Measurements from ENCODE around the gene FRMD7.
"Not testable (repeated sequence)": the region's sequence is repeated elsewhere in the genome, so short reads cannot be mapped to it uniquely, and the experiment has no call there.

The FRMD7 gene

DNA sequence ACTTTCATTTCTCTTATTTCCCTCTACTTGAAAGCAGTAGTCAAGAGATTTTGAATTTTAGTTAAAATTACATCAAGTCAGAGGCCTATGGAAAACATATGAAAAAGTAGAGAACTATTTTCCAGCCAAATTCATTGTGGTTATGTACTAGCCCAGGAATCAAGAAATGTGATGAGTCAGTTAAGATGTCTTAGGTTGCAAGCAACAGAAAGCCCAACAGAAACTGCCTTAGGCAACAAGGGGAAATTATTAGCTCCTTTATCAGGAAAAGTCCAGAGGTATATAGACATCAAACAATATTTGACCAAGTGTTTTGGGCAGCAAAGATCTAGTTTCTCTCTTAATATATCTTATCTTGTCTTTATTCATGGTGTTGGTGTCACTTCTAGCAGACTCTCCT lies 37.8 kb upstream of the FRMD7 start:
- Histone ChIP-seq H3K36me3 (no peaks in the 10 kb centered on the region), H3K27me3 (no peaks in the 10 kb centered on the region), H3K4me3 (no peak overlapping the region), H3K4me1 (no peaks in the 10 kb centered on the region), H3K9me3 (peaks cover 0 to 12% (median 8%) of the 10 kb centered on the region in 3 donors), H3K27ac (no peak overlapping the region)
- intact Hi-C loops (cut with DNase I; ENCODE audit: low total_unique reads), result no loop called here
- DNase-seq, result no peak
- TF ChIP-seq, protein P1, sequence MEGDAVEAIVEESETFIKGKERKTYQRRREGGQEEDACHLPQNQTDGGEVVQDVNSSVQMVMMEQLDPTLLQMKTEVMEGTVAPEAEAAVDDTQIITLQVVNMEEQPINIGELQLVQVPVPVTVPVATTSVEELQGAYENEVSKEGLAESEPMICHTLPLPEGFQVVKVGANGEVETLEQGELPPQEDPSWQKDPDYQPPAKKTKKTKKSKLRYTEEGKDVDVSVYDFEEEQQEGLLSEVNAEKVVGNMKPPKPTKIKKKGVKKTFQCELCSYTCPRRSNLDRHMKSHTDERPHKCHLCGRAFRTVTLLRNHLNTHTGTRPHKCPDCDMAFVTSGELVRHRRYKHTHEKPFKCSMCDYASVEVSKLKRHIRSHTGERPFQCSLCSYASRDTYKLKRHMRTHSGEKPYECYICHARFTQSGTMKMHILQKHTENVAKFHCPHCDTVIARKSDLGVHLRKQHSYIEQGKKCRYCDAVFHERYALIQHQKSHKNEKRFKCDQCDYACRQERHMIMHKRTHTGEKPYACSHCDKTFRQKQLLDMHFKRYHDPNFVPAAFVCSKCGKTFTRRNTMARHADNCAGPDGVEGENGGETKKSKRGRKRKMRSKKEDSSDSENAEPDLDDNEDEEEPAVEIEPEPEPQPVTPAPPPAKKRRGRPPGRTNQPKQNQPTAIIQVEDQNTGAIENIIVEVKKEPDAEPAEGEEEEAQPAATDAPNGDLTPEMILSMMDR (IDR thresholded peaks at IDR 0.05), result no peak

DNA sequence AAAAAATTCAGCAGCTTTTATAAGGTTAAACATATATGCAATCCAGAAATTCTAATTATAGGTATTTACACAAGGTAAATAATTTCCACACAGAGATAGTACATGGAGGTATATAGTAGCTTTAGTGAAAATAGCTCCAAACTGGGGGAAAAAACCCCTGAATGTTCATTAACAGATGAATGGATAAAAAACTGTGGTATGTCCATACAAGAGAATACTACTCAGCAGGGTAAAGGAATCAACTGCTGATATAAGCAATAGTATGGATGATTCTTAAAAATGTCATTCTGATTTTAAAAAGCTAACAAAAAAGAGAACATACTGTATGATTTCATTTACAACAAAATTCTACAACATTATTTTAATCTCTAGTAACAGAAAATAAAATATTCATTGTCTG lies 37.2 kb upstream of the FRMD7 start:
- intact Hi-C loops (cut with DNase I; ENCODE audit: low total_unique reads), result no loop called here
- Histone ChIP-seq H3K4me1 (no peaks in the 10 kb centered on the region), H3K27ac (no peak overlapping the region), H3K9me3 (peaks cover 0 to 12% (median 8%) of the 10 kb centered on the region in 3 donors), H3K4me3 (no peak overlapping the region), H3K36me3 (no peaks in the 10 kb centered on the region), H3K27me3 (no peaks in the 10 kb centered on the region)
- DNase-seq, result no peak
- TF ChIP-seq, protein P1 (IDR thresholded peaks at IDR 0.05), result no peak

DNA sequence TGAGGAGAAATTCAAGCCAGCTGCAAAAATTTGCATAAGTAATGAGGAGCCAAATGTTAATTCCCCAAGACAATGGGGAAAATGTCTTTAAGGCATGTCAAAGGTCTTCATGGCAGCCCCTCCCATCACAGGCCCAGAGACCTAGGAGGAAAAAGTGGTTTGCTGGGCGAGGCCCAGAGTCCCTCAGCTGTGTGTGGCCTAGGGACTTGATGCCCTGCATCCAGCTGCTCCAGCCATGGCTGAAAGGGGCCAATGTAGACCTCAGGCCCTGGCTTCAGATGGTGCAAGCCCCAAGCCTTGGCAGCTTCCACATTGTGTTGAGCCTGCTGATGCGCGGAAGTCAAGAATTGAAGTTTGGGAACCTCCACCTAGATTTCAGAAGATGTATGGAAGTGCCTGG lies 35.3 kb upstream of the FRMD7 start:
- H3K36me3 ChIP-seq; H3K4me1 ChIP-seq; intact Hi-C loops (cut with DNase I; ENCODE audit: low total_unique reads); H3K27me3 ChIP-seq; H3K27ac ChIP-seq; H3K4me3 ChIP-seq; DNase-seq: not testable (repeated sequence)
- H3K9me3 ChIP-seq, result peaks cover 0 to 12% (median 8%) of the 10 kb centered on the region in 3 donors

GRCh38 chrX:132153166-132153565 lies 25.3 kb upstream of the FRMD7 start:
- no peaks in the 10 kb centered on the region for H3K4me1 ChIP-seq
- intact Hi-C loops (cut with DNase I; ENCODE audit: low total_unique reads), result no loop called here
- H3K9me3 ChIP-seq, result no peaks in the 10 kb centered on the region
- H3K27me3 ChIP-seq, result no peaks in the 10 kb centered on the region
- H3K27ac ChIP-seq, result no peak overlapping the region
- TF ChIP-seq, protein P1 (IDR thresholded peaks at IDR 0.05), result no peak
- H3K4me3 ChIP-seq, result no peak overlapping the region
- H3K36me3 ChIP-seq, result no peaks in the 10 kb centered on the region
- DNase-seq, result no peak

DNA sequence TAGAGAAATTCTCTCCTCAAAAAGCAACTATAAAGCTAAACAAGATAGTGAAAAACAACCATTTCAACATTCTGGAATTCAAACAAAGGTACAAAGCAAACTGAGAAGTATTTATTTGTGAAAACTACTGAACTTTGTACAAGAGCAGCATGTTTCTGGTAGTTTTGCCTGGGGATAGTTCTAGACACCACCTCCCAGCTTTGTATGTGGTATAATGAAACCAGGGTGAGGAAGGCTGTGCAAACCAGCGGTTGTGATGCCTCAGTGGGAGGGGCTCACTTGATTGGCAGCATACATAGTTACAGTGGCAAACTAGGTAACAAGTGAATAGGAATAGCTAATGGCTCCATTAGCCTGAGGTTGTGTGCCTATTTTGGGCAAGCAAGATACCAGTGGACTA lies 18.6 kb upstream of the FRMD7 start:
- TF ChIP-seq, protein P1 (IDR thresholded peaks at IDR 0.05), result no peak
- no peaks in the 10 kb centered on the region for H3K4me1 ChIP-seq
- no peaks in the 10 kb centered on the region for H3K9me3 ChIP-seq
- H3K27me3 ChIP-seq, result no peaks in the 10 kb centered on the region
- no peaks in the 10 kb centered on the region for H3K36me3 ChIP-seq
- H3K4me3 ChIP-seq, result no peak overlapping the region
- no peak overlapping the region for H3K27ac ChIP-seq
- DNase-seq, result no peak
- intact Hi-C loops (cut with DNase I; ENCODE audit: low total_unique reads), result no loop called here

DNA sequence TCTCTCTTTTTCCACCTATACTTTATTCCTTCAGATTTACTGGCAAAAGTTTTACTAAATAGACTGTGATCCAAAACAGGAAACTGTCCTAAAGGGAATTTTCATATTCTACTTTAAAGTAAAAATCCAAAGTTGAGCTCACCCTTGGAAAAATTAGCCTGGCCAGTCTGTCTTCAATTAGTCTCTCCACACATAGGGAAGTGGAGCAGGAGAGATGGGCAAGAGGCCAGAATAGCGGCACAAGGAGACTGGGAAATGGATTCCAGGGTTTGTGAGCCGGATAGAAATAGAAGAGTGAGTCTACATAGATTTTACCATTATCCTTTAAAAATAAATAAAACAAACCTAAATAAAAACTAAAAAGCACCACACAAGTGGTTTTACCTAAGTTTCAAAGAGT lies 16.2 kb upstream of the FRMD7 start:
- no peaks in the 10 kb centered on the region for H3K4me1 ChIP-seq
- no peak overlapping the region for H3K27ac ChIP-seq
- H3K9me3 ChIP-seq, result no peaks in the 10 kb centered on the region
- H3K36me3 ChIP-seq, result no peaks in the 10 kb centered on the region
- H3K4me3 ChIP-seq, result no peak overlapping the region
- H3K27me3 ChIP-seq, result no peaks in the 10 kb centered on the region
- no peak for DNase-seq
- intact Hi-C loops (cut with DNase I; ENCODE audit: low total_unique reads), result no loop called here
- TF ChIP-seq, protein P1 (IDR thresholded peaks at IDR 0.05), result no peak

Measured in tibial artery (tissue), 4 donors.